B cell (primary cell): ENCODE data around the gene MMP21. TPM values are rescaled to one million over a fixed set of nuclear protein-coding genes. Genes with fewer than 3 reads are reported as not detected.

Experiments
- ATAC-seq: fragments of 200-7000 bp; cut with Tn5 transposase; one replicate; pipeline ENCODE4 v1.10.0; 2021; ENCODE audit warnings: low read depth, mild to moderate bottlenecking, moderate number of reproducible peaks, moderate library complexity
- CTCF ChIA-PET: fragments of 350-600 bp; sonication (Branson Sonifier 250); formaldehyde crosslinking; loops from one replicate; lab custom pipeline; 2021; ENCODE audit warnings: antibody characterized with exemption, inconsistent platforms; lab: Charles Lee
- POLR2A ChIA-PET: fragments of 350-600 bp; sonication (Branson Sonifier 250); formaldehyde crosslinking; loops from one replicate; lab custom pipeline; 2021; ENCODE audit warnings: antibody characterized with exemption; lab: Charles Lee
- DNase-seq: peaks from one replicate; pipeline ENCODE4 v3.0.0; 2013
- H2AFZ ChIP-seq: 2 replicates; pipeline ENCODE4 v1.6.1; 2012; ENCODE audit warnings: mild to moderate bottlenecking, low read depth, low read length; ENCODE audit not compliant: insufficient read depth, poor library complexity, severe bottlenecking
- H3K27ac ChIP-seq, 2 donors: 1 replicate in 1 of 2; 2 replicates in 1 of 2; pipeline ENCODE4 v1.5.1; 2012 to 2013; ENCODE audit warnings: low read length in 2 of 2, mild to moderate bottlenecking in 2 of 2, moderate library complexity in 1 of 2
- H3K27me3 ChIP-seq, 4 experiments: fragments of 200-600 bp in 1 of 4; sonication (generic) in 1 of 4; replicated peaks in 1 of 4; 1 replicate in 2 of 4; 2 replicates in 2 of 4; pipeline versions ENCODE4 v1.6.1 to v1.7.0; 2013 to 2016; ENCODE audit warnings: low read length in 3 of 4, mild to moderate bottlenecking in 2 of 4, mixed read lengths in 1 of 4, moderate library complexity in 1 of 4; ENCODE audit not compliant: insufficient read depth in 4 of 4, control insufficient read depth in 3 of 4; ENCODE audit errors: control extremely low read depth in 1 of 4
- H3K36me3 ChIP-seq, 2 experiments: replicated peaks in 1 of 2; 1 replicate in 1 of 2; 2 replicates in 1 of 2; pipeline versions ENCODE4 v1.6.1 to v1.7.1; 2013; ENCODE audit warnings: low read length in 1 of 2; ENCODE audit not compliant: insufficient read depth in 2 of 2, control insufficient read depth in 1 of 2; ENCODE audit errors: control extremely low read depth in 1 of 2, extremely low read depth in 1 of 2
- H3K4me1 ChIP-seq, 2 donors: fragments of 200-600 bp in 1 of 2; sonication (generic) in 1 of 2; 1 replicate in 1 of 2; 2 replicates in 1 of 2; pipeline versions ENCODE4 v1.5.1 to v1.6.1; 2013 to 2017; ENCODE audit warnings: low read length in 2 of 2; ENCODE audit not compliant: control insufficient read depth in 2 of 2, insufficient read depth in 2 of 2
- H3K4me2 ChIP-seq: replicated peaks from 2 replicates; pipeline ENCODE3; 2012; ENCODE audit warnings: mild to moderate bottlenecking, low read depth, low read length; ENCODE audit not compliant: poor library complexity, severe bottlenecking
- H3K4me3 ChIP-seq, 5 experiments: fragments of 200-600 bp in 1 of 5; sonication (generic) in 1 of 5; 1 replicate in 3 of 5; 2 replicates in 2 of 5; pipeline versions ENCODE4 v1.5.1 to v1.7.0; 2011 to 2016; ENCODE audit warnings: low read length in 4 of 5, mild to moderate bottlenecking in 4 of 5, low read depth in 2 of 5, control low read depth in 1 of 5, moderate library complexity in 1 of 5; ENCODE audit not compliant: insufficient read depth in 1 of 5; ENCODE audit errors: control extremely low read depth in 1 of 5, extremely low read depth in 1 of 5
- H3K79me2 ChIP-seq: fragments of 200-600 bp; sonication (generic); one replicate; pipeline ENCODE4 v1.6.0; 2016; ENCODE audit warnings: low read length; ENCODE audit not compliant: control insufficient read depth, insufficient read depth
- H3K9ac ChIP-seq: fragments of 200-600 bp; sonication (generic); 2 replicates; pipeline ENCODE4 v1.6.1; 2017; ENCODE audit warnings: mild to moderate bottlenecking, low read length, moderate library complexity
- H3K9me3 ChIP-seq, 3 donors: one replicate each; pipeline versions ENCODE4 v1.6.1 to v1.7.1; 2013; ENCODE audit warnings: low read length in 2 of 3; ENCODE audit not compliant: control insufficient read depth in 2 of 3, insufficient read depth in 1 of 3; ENCODE audit errors: control extremely low read depth in 1 of 3
- H4K20me1 ChIP-seq: 2 replicates; pipeline ENCODE4 v1.6.0; 2012; ENCODE audit warnings: mild to moderate bottlenecking, low read length; ENCODE audit not compliant: insufficient read depth, control insufficient read depth, poor library complexity, severe bottlenecking
- H3K27ac Mint-ChIP-seq: one replicate; pipeline ENCODE4 v1.8.0; 2021; ENCODE audit warnings: mixed read lengths
- H3K27me3 Mint-ChIP-seq: one replicate; pipeline ENCODE4 v1.8.0; 2021; ENCODE audit warnings: mixed read lengths
- H3K4me1 Mint-ChIP-seq: one replicate; pipeline ENCODE4 v1.8.0; 2021; ENCODE audit warnings: mixed read lengths
- H3K4me3 Mint-ChIP-seq: one replicate; pipeline ENCODE4 v1.8.0; 2021; ENCODE audit warnings: mixed read lengths
- H3K9me3 Mint-ChIP-seq: one replicate; pipeline ENCODE4 v1.8.0; 2022; ENCODE audit warnings: mixed read lengths; ENCODE audit not compliant: insufficient read depth
- EZH2 ChIP-seq: IDR thresholded peaks from 2 replicates; pipeline ENCODE4 v1.6.1; 2012; ENCODE audit warnings: borderline replicate concordance, low read depth, mild to moderate bottlenecking, moderate library complexity, low read length; ENCODE audit not compliant: insufficient read depth, poor library complexity, severe bottlenecking
- WGBS: methylation state at CpG from one replicate; pipeline ENCODE4 v1.1.5; 2013; ENCODE audit warnings: missing lambda C conversion rate; ENCODE audit not compliant: insufficient coverage; 5-methylcytosine and 5-hydroxymethylcytosine counted together
- intact Hi-C: fragments of 100-400 bp; cut with micrococcal nuclease; formaldehyde crosslinking; loops from one replicate; pipeline ENCODE4 v1.10.0; 2022
- polyA plus RNA-seq: library from polyadenylated mRNA; depleted of rRNA; stranded (reverse); fragments of >200 nt; gene quantifications from 2 replicates; pipeline ENCODE4 v1.2.3, GENCODE V29; 2012
- total RNA-seq, 2 donors: library from RNA; stranded (reverse); fragments of 120-200 nt in 1 of 2; gene quantifications; 1 replicate in 1 of 2; 2 replicates in 1 of 2; pipeline versions ENCODE4 v1.2.3 to v1.2.4, GENCODE V29; 2013 to 2022
- TF ChIP-seq, protein P1 (sequence below): fragments of 200-600 bp; IDR thresholded peaks from one replicate; pipeline ENCODE4 v1.8.0; 2022; ENCODE audit warnings: antibody characterized with exemption, mild to moderate bottlenecking

Gene MMP21
- total and polyA plus RNA-seq, 2 donors (not counting 1 experiment from before 2014, with no cell fraction given): 0.15 to 0.18 TPM

DNA sequence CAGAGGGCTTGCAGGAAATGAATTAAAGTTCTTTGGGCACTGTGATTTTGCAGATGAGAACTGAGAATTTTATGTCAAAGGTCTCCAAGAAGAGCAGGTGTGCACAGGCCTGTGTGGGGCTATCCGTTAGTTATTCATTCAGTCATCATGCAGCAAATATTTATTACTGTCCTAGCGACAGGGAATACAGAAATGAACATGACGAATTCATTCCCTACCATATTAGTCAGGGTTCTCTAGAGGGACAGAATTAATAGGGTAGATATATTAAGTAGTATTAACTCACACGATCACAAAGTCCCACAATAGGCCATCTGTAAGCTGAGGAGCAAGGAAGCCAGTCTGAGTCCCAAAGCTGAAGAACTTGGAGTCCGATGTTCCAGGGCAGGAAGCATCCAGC lies 2.9 kb upstream of the MMP21 start:
- intact Hi-C loops: no loop called here

DNA sequence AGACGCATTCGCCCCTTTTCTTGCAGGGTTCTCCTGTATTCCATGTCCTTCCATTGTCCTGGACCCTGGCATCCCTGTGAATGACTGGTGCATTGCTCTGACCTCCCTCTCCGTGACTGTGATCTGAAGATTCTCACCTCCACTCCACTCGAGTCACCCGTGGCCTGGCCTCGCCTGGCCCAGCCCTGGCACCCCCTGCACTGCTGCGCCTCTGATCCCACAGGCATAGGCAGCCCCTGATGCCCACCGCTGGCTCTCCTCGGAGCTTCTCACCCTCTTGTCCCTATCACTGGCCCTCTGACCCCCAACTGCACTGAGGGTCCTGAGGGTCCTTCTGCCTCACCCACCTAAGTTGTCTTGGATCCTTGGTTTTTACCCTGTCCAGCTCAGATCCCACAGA lies 2.2 kb upstream of the MMP21 start:
- H3K4me3 ChIP-seq: no peak overlapping the region
- WGBS: 92% methylated on average over 9 of the region's 9 CpGs

More for the DNA sequence above, 2.9 kb upstream of the MMP21 start:
- peaks cover 4% of the 10 kb centered on the region for H3K27me3 Mint-ChIP-seq
- ChIA-PET CTCF (no interaction called here), POLR2A (no interaction called here)
- H3K9me3 Mint-ChIP-seq: no peaks in the 10 kb centered on the region
- no peaks in the 10 kb centered on the region for H3K9me3 ChIP-seq
- H2AFZ ChIP-seq: no peak overlapping the region
- no peak overlapping the region for H3K4me2 ChIP-seq
- no peak overlapping the region for H3K9ac ChIP-seq
- no peaks in the 10 kb centered on the region for H3K27me3 ChIP-seq
- H3K4me1 Mint-ChIP-seq: no peaks in the 10 kb centered on the region
- no peak overlapping the region for H3K27ac Mint-ChIP-seq
- no peak overlapping the region for H3K27ac ChIP-seq
- no peaks in the 10 kb centered on the region for H3K4me1 ChIP-seq
- no peak for DNase-seq
- ATAC-seq: no peak
- WGBS: no CpG with 5 or more reads among the region's 5 CpGs
- no peaks in the 10 kb centered on the region for H3K79me2 ChIP-seq
- H4K20me1 ChIP-seq: no peaks in the 10 kb centered on the region
- no peaks in the 10 kb centered on the region for H3K36me3 ChIP-seq
- TF ChIP-seq, protein P1, sequence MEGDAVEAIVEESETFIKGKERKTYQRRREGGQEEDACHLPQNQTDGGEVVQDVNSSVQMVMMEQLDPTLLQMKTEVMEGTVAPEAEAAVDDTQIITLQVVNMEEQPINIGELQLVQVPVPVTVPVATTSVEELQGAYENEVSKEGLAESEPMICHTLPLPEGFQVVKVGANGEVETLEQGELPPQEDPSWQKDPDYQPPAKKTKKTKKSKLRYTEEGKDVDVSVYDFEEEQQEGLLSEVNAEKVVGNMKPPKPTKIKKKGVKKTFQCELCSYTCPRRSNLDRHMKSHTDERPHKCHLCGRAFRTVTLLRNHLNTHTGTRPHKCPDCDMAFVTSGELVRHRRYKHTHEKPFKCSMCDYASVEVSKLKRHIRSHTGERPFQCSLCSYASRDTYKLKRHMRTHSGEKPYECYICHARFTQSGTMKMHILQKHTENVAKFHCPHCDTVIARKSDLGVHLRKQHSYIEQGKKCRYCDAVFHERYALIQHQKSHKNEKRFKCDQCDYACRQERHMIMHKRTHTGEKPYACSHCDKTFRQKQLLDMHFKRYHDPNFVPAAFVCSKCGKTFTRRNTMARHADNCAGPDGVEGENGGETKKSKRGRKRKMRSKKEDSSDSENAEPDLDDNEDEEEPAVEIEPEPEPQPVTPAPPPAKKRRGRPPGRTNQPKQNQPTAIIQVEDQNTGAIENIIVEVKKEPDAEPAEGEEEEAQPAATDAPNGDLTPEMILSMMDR: no peak
- TF ChIP-seq EZH2: no peak
- H3K4me3 ChIP-seq: no peak overlapping the region
- H3K4me3 Mint-ChIP-seq: no peak overlapping the region

More for the DNA sequence above, 2.2 kb upstream of the MMP21 start:
- Histone ChIP-seq H4K20me1 (no peaks in the 10 kb centered on the region), H3K36me3 (no peaks in the 10 kb centered on the region), H3K27ac (no peak overlapping the region), H3K4me1 (no peaks in the 10 kb centered on the region), H3K9ac (no peak overlapping the region), H3K79me2 (no peaks in the 10 kb centered on the region), H3K9me3 (no peaks in the 10 kb centered on the region), H3K4me2 (no peak overlapping the region), H2AFZ (no peak overlapping the region), H3K27me3 (no peaks in the 10 kb centered on the region)
- CTCF ChIA-PET: no interaction called here
- TF ChIP-seq, protein P1: no peak
- no peak for TF ChIP-seq EZH2
- DNase-seq (no peak), ATAC-seq (no peak)
- Mint-ChIP-seq H3K4me1 (no peaks in the 10 kb centered on the region), H3K27me3 (peaks cover 4% of the 10 kb centered on the region), H3K4me3 (no peak overlapping the region), H3K27ac (no peak overlapping the region), H3K9me3 (no peaks in the 10 kb centered on the region)
- intact Hi-C loops: no loop called here
- POLR2A ChIA-PET: no interaction called here
